NCI-H1105 (cell line): Measurements from ENCODE around the gene ZBTB2.
"Not testable (repeated sequence)": the region's sequence is repeated elsewhere in the genome, so short reads cannot be mapped to it uniquely, and the experiment has no call there.

Experiments used
- DNase-seq: peaks from one replicate; lab custom pipeline; 2025; lab: John Stamatoyannopoulos, UW

ZBTB2 gene

DNA sequence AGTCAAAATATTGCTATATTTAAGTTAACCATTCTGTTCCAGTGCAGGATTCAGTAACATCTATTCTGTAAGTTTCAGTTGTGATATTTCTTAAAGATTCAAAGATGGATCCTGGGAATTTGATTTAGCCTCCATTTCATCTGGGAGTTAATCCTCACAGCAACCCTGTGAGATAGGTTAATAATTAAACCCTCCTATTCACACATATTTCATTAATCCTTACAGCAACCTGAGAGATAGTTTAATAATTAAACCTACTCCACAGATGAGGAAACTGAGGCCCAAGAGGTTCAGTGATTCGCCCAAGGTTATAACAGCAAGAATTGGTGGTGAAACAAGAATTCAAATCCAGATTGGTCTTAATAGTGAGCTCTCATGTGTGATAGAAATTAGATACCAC, 10.9 kb upstream of the ZBTB2 start:
- DNase-seq, result no peak

DNA sequence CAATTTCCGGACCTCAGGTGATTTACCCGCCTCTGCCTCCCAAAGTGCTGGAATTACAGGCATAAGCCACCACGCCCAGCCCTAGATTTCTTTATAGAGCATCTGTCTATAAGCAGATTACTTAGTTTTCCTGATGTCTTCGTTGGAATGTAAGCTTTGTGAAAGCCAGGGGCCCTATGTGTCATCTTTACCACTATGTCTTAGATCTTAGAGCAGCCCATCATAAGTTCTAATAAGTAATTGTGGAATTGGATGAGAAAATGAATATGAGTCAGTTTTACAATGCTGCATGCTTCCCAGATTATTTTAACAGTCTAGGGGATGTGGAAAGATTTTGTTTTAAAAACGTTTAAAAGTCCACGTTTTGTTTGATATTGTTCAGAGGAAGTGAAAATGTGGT, 9.1 kb upstream of the ZBTB2 start:
- DNase-seq, result no peak

DNA sequence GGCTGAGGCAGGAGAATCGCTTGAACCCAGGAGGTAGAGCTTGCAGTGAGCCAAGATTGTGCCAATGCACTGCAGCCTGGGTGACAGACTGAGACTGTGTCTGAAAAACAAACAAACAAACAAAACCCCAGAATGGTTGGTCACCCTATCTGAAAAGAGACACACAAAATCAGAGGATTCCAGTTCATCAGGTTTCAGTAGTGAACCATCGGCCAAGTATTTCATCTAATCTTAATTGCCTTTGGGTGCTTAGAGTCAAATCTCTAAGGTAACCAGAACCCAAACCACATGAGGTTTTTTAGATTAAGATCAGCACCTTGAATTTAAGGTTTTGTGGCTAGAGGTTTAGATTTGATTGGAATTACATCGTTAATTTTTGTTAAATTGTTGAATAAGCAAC, 8.3 kb upstream of the ZBTB2 start:
- no peak for DNase-seq

GRCh38 chr6:151393410-151393809, 2.1 kb upstream of the ZBTB2 start:
- no peak for DNase-seq

DNA sequence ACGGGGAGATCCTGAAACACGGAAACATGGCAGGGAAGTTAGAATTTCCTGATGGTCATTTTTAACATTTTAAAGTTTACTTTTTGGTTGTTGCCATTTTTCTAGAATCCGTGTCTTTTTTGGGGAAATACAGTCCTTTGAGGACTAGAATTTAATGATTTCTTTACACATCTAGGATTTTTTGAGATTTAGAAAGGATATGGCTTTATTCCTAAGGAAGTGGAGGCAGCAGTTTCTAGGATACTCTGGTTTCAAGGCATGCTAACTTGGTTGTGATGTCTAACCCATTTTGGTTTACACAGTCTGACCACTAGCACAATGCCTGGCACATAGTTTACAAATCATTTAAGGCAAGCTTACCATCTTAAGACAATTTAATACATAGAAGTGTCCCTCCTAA, 1.1 kb upstream of the ZBTB2 start:
- DNase-seq, result no peak

DNA sequence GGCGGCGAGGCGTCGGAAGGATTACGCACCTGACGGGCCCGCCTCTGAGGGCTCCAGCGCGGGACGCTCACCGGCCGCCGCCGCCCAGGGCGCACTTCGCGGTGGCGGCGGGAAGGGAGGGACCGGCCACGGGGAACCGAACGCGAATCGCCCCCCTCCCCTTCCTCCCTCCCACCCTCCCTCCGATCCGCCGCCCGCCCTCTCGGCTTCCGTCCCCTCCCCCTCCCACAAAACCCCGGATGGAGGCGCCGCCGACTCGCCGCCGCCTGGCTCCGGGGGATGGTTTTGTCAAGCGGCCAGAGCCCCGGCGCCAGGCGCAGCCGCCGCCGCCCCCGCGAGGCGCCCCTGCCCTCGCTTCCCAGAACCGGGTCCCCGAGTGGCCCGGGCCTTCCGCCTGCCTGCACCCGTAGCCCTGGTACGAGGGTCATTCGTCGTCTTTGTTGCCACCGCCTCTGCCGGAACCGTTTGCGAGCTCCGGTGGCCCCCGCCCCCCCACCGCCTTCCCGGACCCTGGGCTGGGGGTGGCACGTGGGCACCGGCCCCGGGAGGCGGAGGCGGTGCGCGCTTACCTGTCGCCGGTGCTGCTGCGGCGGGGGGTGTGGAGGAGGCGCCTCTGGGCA, 398 bp downstream of the ZBTB2 start:
- peak; percentile 72 for DNase-seq

- peak; percentile 98 for DNase-seq
Measured at GRCh38 chr6:151390276-151390850, 996 bp downstream of the ZBTB2 start.

DNA sequence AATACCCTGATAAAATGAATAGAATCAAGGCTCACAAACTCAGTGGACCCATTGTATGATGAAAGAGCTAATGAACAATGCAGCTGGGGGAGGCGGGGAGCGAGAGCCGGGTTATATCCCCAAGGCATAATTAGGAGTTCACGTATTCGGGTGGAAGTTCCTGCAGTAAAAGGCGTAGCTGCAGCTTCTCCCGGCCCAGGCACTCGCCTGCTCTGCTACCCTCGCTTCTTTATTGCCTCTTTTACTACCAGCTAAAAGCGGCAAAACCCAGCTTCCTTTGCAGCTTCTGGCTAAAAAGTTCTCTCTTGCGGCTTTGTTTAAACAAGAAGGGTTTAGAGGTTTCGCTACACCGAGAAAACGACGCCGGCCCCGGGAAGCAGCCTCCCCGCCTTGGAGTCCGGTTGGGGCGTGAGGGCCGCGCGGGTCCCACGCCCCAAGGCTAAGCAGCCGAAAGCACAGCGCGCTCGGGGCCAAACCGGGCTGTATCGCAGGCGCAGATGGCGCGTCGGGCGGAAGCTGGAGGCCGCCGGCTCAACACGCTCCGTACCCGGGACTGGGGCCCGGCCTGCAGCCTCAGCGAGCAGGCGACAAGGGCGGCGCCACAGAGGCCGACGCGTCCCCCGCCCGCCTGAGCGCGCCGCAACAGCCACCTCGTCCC, 1.6 kb downstream of the ZBTB2 start:
- peak; percentile 54 for DNase-seq

GRCh38 chr6:151388997-151389617, 2.3 kb downstream of the ZBTB2 start:
- DNase-seq, result no peak

- DNase-seq, result no peak
Measured at GRCh38 chr6:151388236-151388635, 3.1 kb downstream of the ZBTB2 start.

- DNase-seq, result no peak
Measured at GRCh38 chr6:151387175-151387970, 4.0 kb downstream of the ZBTB2 start.

GRCh38 chr6:151385177-151385576, 6.2 kb downstream of the ZBTB2 start:
- DNase-seq, result no peak

- DNase-seq, result no peak
Measured at GRCh38 chr6:151384151-151384550, 7.2 kb downstream of the ZBTB2 start.

- DNase-seq, result not testable (repeated sequence)
Measured at GRCh38 chr6:151382631-151383030, 8.7 kb downstream of the ZBTB2 start.

DNA sequence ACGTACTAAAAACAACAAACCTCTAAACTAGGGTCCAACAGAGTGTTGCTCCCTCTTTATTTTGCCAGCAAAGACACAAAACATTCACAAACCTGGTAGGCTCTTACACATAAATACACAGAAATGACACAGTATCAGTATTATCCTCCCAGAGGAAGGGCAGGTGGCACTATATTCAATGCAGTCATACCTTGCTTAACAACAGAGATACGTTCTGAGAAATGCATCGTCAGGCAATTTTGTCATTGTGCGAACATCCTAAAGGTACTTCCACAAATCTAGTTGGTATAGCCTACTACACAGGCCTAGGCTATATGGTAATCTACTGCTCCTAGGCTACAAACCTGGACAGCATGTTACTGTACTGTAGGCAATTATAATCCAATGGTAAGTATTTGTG, 9.6 kb downstream of the ZBTB2 start:
- DNase-seq, result no peak

DNA sequence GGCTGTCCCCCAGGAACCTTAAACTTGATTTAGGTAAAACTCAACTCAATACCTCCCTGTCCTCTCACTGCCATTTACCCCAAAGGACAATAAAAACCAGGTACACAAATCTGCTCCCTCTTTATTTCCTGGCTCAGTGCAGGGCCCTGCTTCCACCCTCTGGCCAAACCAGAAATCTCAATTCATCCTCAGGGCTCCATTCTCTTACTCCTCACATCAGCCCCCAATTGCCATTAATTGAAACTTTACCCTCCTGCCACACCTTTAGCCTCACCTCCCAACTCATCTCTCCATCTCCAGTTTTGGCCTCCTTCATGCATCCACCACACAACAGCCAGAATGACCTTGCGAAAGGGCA, 10.5 kb downstream of the ZBTB2 start:
- no peak for DNase-seq

GRCh38 chr6:151379933-151380847, 11.2 kb downstream of the ZBTB2 start:
- DNase-seq, result no peak

GRCh38 chr6:151377095-151377494, 14.3 kb downstream of the ZBTB2 start:
- no peak for DNase-seq

DNA sequence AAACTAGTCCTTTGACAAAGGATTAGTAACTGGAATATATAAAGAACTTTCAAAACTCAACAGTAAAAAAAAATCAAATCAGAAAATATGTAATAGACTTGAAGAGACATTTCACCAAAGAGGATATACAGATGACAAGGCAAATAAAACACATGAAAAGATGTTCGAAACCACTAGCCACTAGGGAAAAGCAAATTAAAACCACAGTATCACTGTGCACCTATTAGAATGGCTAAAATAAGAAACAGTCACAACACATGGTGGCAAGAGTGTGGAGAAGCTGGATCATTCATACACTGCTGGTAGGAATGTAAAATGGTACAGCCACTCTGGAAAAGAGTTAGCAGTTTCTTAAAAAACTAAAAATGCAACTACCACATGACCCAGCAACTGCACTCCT, 14.9 kb downstream of the ZBTB2 start:
- no peak for DNase-seq

DNA sequence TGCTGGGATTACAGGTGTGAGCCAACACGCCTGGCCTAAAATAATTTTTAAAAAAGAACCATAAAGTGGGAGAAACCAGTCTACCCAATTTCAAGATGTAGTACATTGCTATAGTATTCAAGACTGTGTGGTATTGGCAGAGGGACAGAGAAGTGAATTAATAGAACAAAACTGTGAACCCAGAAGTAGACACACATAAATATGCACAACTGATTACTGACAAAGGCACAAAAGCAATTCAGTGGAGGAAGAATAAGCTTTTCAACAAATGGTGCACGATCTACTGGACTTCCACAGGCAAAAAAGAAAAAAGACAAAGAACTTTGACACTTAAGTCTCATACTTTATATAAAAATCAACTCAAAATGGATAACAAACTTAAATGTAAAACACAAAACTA, 15.5 kb downstream of the ZBTB2 start:
- DNase-seq, result no peak

GRCh38 chr6:151374036-151374683, 17.2 kb downstream of the ZBTB2 start:
- DNase-seq, result no peak
